NCI-H748 treated with DMSO at 0.1 percent for 48 hours (cell line): Measurements from ENCODE around the gene NCDN.

Experiments used
- DNase-seq: peaks from one replicate; lab custom pipeline; 2025; lab: John Stamatoyannopoulos, UW

Gene NCDN

GRCh38 chr1:35592991-35593769, 35.6 kb downstream of the NCDN start:
- DNase-seq, result no peak

GRCh38 chr1:35594005-35594760, 36.6 kb downstream of the NCDN start:
- no peak for DNase-seq

GRCh38 chr1:35595684-35596083, 38.1 kb downstream of the NCDN start:
- no peak for DNase-seq

- DNase-seq, result no peak
These were observed 40.3 kb downstream of the NCDN start for GRCh38 chr1:35597870-35598269.

GRCh38 chr1:35598895-35599294, 41.3 kb downstream of the NCDN start:
- no peak for DNase-seq

- no peak for DNase-seq
These were observed 41.8 kb downstream of the NCDN start for GRCh38 chr1:35599411-35599810.

- DNase-seq, result no peak
These were observed 43.0 kb downstream of the NCDN start for GRCh38 chr1:35600593-35600992.

- DNase-seq, result no peak
These were observed 45.9 kb downstream of the NCDN start for GRCh38 chr1:35603468-35603867.

GRCh38 chr1:35603941-35604340, 46.3 kb downstream of the NCDN start:
- DNase-seq, result no peak

GRCh38 chr1:35605071-35605866, 47.7 kb downstream of the NCDN start:
- no peak for DNase-seq

- DNase-seq, result no peak
These were observed 48.2 kb downstream of the NCDN start for GRCh38 chr1:35605867-35606182.

GRCh38 chr1:35611655-35612054, 54.1 kb downstream of the NCDN start:
- DNase-seq, result no peak

- no peak for DNase-seq
These were observed 57.8 kb downstream of the NCDN start for GRCh38 chr1:35615440-35615839.
